C4-2B (cell line): ENCODE results near the gene TBC1D2.

Experiments used
- H3K27ac ChIP-seq: fragments of 450-650 bp; 2 replicates; pipeline ENCODE4 v1.5.1; 2017
- ZFX ChIP-seq: fragments of 450-650 bp; IDR thresholded peaks from 2 replicates; pipeline ENCODE4 v1.6.1; 2017
- TF ChIP-seq, protein P1 (sequence below): fragments of 450-650 bp; conservative IDR thresholded peaks from 2 replicates; pipeline ENCODE4 v1.5.1; 2017; ENCODE audit warnings: mild to moderate bottlenecking

TBC1D2 gene

DNA sequence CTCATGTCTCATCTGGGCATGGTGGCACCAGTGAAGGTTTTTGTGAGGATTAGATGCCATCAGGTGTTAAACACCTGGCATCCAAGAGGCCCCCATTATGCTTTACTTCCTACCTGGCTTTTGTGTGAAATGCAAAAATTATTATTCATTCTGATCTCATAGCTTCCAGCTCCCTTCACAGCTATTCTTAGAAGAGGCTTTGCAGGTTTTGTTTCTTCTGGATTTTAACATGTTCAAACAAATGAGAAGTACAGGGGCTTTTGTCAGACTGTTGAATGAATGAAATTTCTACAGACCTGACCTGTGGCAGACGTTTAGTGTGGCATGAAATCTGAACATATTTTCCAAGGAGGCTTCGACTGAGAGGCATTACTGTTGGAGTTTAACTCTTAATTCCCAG is 48.7 kb downstream of the TBC1D2 start:
- TF ChIP-seq, protein P1, sequence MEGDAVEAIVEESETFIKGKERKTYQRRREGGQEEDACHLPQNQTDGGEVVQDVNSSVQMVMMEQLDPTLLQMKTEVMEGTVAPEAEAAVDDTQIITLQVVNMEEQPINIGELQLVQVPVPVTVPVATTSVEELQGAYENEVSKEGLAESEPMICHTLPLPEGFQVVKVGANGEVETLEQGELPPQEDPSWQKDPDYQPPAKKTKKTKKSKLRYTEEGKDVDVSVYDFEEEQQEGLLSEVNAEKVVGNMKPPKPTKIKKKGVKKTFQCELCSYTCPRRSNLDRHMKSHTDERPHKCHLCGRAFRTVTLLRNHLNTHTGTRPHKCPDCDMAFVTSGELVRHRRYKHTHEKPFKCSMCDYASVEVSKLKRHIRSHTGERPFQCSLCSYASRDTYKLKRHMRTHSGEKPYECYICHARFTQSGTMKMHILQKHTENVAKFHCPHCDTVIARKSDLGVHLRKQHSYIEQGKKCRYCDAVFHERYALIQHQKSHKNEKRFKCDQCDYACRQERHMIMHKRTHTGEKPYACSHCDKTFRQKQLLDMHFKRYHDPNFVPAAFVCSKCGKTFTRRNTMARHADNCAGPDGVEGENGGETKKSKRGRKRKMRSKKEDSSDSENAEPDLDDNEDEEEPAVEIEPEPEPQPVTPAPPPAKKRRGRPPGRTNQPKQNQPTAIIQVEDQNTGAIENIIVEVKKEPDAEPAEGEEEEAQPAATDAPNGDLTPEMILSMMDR: no peak
- TF ChIP-seq ZFX: no peak
- no peak overlapping the region for H3K27ac ChIP-seq

DNA sequence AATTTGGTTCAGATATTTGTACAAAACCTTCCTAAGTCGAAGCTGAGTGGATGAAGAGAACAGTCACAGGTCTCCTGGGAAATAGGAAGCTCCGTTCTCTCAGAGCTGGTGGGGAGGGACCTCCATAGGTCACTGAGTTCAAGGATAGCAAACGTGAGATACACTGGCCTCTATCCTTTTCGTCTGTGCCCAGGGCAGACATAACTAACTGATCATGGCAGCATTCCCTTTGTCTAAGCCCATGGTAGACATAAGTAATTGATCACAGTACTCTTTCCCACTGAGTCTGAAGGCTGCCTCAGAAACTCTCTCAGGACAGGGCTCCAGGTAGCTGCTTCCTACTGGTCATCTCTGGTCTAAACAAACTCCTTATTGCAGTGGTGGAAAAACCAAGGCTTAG is 50.8 kb downstream of the TBC1D2 start:
- TF ChIP-seq ZFX: no peak
- TF ChIP-seq, protein P1: no peak
- no peak overlapping the region for H3K27ac ChIP-seq

DNA sequence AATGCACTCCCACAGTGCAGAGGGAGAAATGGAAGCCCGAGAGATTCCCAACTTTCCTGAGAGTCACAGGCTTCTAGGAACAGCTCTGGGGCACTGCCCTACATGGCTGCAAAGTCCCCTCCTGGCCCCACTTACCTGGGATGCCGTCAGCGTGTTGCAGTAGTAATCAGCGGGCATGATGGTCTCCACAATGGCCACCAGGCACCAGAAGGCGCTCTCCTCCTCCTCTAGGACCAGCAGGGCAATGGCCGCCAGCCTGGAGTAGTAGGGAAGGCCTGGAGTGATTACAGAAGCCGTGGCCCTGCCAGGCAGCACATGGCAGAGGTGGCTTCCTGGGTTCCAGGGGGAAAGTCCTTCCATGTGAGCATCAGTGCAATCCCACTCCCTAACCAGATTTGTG is 52.3 kb downstream of the TBC1D2 start:
- no peak overlapping the region for H3K27ac ChIP-seq
- no peak for TF ChIP-seq ZFX
- TF ChIP-seq, protein P1: no peak

DNA sequence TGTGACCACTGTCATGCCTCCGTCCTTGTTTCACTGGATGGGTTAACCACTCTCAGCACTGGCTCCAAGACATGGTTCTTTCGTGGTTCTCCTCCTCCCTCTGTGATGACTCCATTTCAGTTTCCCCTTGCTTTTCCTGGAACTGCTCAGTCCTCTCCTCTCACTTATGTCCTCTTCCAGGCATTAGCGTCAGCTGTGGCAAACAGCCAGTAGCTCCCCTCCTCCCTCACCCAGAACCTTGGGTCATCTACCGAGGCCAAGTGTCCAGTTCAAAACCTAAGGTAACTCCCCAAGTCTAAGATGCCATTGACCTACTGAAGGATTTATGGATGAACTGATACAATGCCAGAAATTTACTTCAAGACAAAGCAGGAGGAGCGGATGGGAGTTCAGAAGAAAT is 53.2 kb downstream of the TBC1D2 start:
- H3K27ac ChIP-seq: no peak overlapping the region
- TF ChIP-seq, protein P1: no peak
- no peak for TF ChIP-seq ZFX

DNA sequence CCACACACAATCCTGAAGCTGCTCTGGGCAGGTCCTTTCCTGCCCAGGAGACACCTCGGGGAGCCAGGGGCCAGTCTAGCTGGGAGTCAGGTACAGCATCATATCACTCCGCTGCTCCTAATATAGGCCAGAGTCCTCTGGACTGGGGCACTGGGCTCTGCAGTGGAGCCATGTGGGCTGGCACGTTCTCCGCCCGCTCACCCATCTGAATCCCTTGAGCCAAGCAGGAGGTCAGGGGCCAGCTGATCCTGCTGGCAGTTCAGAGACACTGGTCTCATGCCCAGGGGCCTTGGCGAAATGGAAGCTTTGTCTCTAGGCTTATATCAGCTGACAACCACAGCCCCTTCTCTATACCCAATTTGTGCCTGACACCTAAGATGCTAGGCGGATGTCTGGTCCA is 53.7 kb downstream of the TBC1D2 start:
- no peak overlapping the region for H3K27ac ChIP-seq
- no peak for TF ChIP-seq ZFX
- TF ChIP-seq, protein P1: no peak

DNA sequence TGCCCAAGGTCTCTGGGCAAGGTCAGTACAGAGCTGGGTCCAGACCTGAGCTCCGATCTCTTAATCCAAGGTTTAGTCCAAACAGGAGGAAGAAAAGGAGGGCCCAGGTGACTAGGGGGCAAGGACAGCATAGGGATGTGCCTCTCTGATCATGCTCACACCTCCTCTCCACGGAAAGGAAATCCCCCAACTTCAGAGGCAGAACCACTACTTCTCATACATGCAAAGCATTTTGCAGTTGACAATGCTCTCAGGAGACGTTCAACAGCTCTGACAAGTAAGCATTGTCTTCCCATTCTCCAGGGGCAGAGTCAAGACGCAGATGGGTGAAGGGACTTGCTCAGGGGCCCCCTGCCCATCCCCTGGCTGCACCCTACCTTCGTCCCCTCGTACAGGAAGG is 54.3 kb downstream of the TBC1D2 start:
- no peak overlapping the region for H3K27ac ChIP-seq
- no peak for TF ChIP-seq ZFX
- TF ChIP-seq, protein P1: no peak

DNA sequence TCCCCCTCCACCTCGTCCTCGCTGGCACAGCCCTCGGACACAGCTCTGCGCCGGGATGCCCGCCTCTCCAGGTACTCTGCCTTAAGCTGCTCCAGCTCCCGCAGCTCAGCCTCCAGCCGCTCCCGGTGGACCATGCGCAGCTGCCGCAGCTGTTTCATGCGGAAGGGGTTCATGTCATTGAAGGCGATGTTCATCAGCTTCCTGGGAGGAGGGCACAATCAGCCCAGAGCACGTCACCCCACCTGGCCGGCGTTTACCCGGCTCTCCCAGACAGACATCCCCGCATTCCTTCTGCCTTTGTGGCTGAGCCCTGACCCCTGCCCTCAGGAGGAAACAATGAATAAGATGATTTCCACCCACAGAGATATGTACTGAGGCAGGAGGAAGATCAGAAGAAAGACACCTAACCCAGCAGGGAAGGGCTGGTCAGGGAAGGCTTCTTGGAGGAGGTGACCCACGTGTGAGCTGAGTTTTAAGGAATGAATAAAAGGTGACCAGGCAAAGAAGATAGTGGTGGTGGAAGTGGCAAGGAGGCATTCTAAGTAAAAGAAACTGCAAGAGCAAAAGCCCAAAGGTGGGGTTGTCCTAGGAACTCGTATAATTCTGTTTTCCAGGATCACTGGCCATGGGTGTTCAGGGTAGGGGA is 55.9 kb downstream of the TBC1D2 start:
- TF ChIP-seq, protein P1: no peak
- TF ChIP-seq ZFX: no peak
- no peak overlapping the region for H3K27ac ChIP-seq
